ENCODE measurements around the gene BRS3. TPM values are rescaled to one million over a fixed set of nuclear protein-coding genes. Genes with fewer than 3 reads are reported as not detected.

The BRS3 gene
- total RNA-seq, 2 experiments from 2014 or later: not detected

Other genes starting within 250 kb of the BRS3 start
- 10 to 100 TPM; 11.2 to 13.5 TPM for gene MAP7D3, start 236.5 kb upstream of the BRS3 start, total RNA-seq
- gene ADGRG4, start 187.0 kb upstream of the BRS3 start, total RNA-seq: not detected
- 10 to 100 TPM; 62.1 to 63.2 TPM for gene HTATSF1, start 9.6 kb downstream of the BRS3 start, total RNA-seq
- not detected for gene VGLL1, start 44.3 kb downstream of the BRS3 start, total RNA-seq
- gene CD40LG, start 160.2 kb downstream of the BRS3 start, total RNA-seq: 100 to 1,000 TPM; 114 to 139 TPM

Measured in activated CD4-positive, alpha-beta T cell treated with anti-CD3 and anti-CD28 coated beads, Interleukin-2, amount 10 ng/mL, durations not matched to agents 7 days and 5 days (primary cell).